HG03571 (cell line): Measurements from ENCODE around the gene LEPROT.

Experiments used
- ATAC-seq: cut with Tn5 transposase; IDR thresholded peaks from one replicate; pipeline ENCODE4 v1.9.1; 2021; ENCODE audit not compliant: unreplicated experiment

Gene LEPROT

DNA sequence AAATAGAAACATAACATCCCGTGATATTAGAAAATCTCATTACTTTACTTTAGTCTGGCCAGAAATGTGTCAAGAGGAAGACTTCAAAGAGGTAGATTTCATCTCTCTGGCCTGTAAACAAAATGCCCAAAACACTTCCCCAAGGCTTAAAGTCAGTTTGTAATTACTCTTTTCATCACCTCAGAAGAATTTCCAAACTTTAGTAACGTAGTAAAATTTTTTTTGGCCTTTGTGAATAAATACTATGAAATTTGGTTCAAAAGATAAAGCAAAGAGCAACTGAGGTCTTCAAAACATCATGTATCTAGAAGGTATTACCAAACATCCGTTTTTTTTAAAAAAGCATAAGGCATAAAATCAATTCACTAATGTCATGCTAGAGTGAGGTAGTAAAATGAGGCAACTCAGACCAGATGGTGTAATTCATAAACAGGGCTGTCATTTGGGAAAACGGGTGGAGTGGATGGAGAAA, 51.4 kb downstream of the LEPROT start:
- no peak for ATAC-seq

GRCh38 chr1:65476327-65476726, 55.9 kb downstream of the LEPROT start:
- ATAC-seq: no peak

DNA sequence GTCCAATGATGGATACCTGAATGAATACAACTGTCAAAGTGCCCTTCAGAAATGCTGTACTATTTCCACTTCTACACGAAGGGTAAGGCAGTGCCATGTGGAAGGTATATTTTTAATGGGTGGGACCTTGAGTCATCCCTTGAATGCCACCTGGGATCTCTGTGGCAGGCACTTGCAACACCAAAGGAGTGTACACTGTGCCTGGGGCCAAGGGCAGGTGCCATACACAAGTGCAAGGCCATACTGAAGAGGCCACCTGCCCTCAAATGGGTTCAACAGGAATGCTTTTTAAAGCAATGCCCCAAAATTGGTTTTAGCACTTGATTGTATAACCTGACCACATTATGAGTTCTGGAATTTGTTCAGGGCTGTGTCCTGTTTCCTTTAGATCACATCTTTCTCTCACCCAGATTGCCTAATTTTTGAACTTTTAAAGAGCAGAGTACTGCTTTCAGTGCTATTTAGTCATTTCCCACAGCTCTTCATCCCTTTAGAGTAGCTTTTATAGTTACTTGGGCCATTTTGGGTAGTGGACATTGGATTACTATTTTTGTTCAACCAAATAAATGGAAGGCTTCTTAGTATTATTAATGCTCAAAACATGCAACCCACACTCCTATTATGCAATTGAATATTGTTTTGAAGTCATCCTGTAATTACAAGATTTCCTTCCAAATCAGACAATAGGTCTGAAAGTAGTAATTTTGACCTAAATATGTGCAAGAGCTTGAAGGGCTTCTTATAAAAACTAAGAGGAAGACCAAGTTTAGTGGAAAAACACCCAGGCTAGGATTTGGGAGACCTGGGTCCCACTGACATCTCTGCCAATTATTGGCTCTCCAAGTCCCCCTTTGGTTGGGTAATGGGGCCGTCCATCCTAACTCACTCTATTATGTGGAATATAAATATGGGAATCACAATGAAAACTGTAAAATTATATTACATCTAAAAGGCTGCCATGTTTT, 57.2 kb downstream of the LEPROT start:
- ATAC-seq: no peak

- ATAC-seq: no peak
Observed at GRCh38 chr1:65478379-65479026, 58.0 kb downstream of the LEPROT start.

DNA sequence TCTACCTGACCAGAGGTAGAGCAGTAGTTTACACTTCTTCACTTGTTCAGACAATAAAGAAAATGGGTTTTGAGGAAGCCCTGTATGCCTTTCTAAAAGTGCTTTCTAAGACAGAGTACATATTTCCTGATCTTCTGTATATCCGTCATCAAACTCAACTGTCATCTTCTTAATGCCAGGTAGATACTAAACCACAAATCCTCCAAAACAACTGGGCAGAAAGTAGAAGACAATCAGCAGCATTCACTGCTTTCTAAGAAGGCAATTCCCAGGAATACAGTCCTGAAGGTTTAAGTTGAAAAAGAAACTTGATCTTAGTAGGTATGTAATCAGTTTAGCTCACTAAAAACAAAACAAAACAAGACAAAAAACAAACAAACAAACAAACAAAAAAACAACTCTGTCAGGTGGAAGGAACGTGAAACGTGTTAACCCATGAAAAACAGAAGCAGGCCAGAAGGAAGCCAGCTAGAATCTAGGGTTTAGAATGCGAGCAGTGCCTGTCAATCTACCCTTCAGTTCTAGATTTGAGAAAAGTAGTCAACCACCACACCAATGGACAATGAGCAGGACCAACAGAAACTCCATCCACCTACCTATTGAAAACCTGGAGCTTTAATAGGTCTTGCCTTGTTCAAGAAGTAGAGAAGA, 59.2 kb downstream of the LEPROT start:
- ATAC-seq: no peak

- no peak for ATAC-seq
Observed at GRCh38 chr1:65480684-65481405, 60.4 kb downstream of the LEPROT start.

DNA sequence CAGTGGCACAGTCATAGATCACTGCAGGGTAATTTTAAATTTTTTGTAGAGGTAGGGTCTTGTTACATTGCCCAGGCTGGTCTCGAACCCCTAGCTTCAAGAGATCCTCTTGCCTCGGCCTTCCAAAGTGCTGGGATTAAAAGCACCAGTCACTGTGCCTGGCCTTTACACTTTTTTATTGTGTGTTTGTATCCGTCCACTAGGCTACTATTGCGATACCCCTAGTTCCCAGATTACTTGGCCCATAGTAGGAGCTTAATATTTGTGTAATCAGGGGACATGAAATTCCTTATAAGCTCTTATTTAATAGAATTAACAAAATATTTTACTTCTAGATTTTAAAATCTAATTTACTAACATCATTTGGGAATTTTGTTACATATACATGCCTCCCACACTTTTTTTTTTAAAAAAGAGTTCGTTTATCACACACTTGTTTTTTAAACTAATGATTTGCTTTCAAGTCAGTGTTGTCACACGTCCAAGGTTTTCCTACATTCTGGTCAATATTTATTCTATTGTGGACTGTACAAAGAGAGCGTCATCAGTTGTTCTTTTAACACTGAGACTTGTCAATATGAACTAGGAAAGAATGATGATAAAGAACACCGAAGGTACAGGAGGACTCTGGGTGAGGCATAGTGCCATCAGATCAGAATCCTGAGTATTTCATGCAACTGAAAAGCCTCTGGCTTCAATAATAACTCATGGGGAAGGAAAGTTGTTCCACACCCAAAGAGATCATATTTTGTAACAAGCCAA, 63.7 kb downstream of the LEPROT start:
- ATAC-seq: no peak
